ENCODE measurements around the gene NEURL3. TPM values are rescaled to one million over a fixed set of nuclear protein-coding genes. Genes with fewer than 3 reads are reported as not detected.

The NEURL3 gene
- total RNA-seq, 1 donor from 2014 or later = not detected

DNA sequence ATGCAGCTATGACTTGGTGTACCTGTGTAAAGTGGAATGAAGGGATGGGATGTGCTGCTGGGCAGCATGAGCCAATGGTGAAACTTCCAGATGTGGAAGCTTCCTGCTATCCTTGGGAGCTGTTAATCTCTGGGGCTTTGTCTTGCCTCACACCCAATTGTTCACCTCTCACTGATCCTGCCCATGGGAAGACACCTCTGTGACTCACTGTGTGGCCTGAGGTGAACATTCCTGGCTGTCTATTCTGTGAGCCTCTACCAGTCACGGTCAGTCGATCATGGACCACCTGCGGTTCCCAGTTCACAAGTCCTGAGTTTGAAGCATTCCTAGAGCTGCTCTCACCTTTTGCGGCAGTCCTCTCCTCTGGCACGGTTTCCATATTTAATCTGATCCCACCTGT, 12.1 kb downstream of the NEURL3 start:
- Mint-ChIP-seq H3K4me1 (ENCODE audit: low read depth, unreplicated experiment) (no peaks in the 10 kb centered on the region), H3K4me3 (ENCODE audit: unreplicated experiment) (no peak overlapping the region), H3K27ac (ENCODE audit: unreplicated experiment) (no peak overlapping the region), H3K9me3 (ENCODE audit: unreplicated experiment) (peaks cover 2% of the 10 kb centered on the region), H3K36me3 (ENCODE audit: unreplicated experiment) (peaks cover 4% of the 10 kb centered on the region), H3K27me3 (ENCODE audit: unreplicated experiment) (no peaks in the 10 kb centered on the region)
- no peak for DNase-seq
- no peak for TF ChIP-seq CTCF (IDR thresholded peaks at IDR 0.05; ENCODE audit: partially characterized antibody, unreplicated experiment)

GRCh38 chr2:96491860-96492497, 13.2 kb downstream of the NEURL3 start:
- Mint-ChIP-seq H3K27ac (ENCODE audit: unreplicated experiment) (no peak overlapping the region), H3K9me3 (ENCODE audit: unreplicated experiment) (peaks cover 2% of the 10 kb centered on the region), H3K36me3 (ENCODE audit: unreplicated experiment) (peaks cover 4% of the 10 kb centered on the region), H3K4me3 (ENCODE audit: unreplicated experiment) (no peak overlapping the region), H3K4me1 (ENCODE audit: low read depth, unreplicated experiment) (no peaks in the 10 kb centered on the region), H3K27me3 (ENCODE audit: unreplicated experiment) (no peaks in the 10 kb centered on the region)
- no peak for DNase-seq
- TF ChIP-seq CTCF (IDR thresholded peaks at IDR 0.05; ENCODE audit: partially characterized antibody, unreplicated experiment) = no peak

DNA sequence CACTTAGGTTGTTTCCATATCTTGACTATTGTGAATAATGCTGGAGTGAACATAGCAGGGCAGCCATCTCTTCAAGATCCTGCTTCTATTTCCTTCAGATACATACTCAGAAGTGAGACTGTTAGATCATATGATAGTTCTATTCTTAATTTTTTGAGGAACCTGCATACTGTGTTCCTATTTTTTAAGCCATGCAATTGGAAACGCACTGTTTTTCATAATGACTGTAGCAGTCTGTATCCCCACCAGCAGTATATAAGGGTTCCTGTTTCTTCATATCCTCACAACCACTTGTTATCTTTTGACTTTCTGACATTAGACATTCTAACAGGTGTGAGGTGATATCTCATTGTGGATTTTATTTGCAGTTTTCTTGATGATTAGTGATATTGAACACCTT, 15.5 kb downstream of the NEURL3 start:
- Mint-ChIP-seq H3K27ac (ENCODE audit: unreplicated experiment) (no peak overlapping the region), H3K9me3 (ENCODE audit: unreplicated experiment) (no peaks in the 10 kb centered on the region), H3K27me3 (ENCODE audit: unreplicated experiment) (no peaks in the 10 kb centered on the region), H3K4me1 (ENCODE audit: low read depth, unreplicated experiment) (no peaks in the 10 kb centered on the region), H3K36me3 (ENCODE audit: unreplicated experiment) (peaks cover 4% of the 10 kb centered on the region), H3K4me3 (ENCODE audit: unreplicated experiment) (no peak overlapping the region)
- TF ChIP-seq CTCF (IDR thresholded peaks at IDR 0.05; ENCODE audit: partially characterized antibody, unreplicated experiment) = no peak
- DNase-seq = no peak

DNA sequence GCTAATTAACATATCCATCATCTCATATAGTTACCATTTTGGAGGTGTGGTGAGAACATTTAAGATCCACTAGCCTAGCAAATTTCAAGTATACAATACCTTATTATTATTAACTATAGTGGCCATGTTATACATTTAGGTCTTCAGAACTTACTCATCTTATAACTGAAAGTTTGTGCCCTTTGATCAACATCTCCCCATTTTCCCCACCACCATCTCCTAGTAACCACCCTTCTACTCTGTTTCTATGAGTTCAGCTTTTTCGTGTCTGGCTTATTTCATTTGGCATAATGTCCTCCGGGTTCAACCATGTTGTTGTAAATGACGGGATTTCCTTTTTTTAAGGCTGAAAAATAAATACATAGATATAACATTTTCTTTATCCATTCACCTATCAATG, 15.9 kb downstream of the NEURL3 start:
- Mint-ChIP-seq H3K9me3 (ENCODE audit: unreplicated experiment) (no peaks in the 10 kb centered on the region), H3K4me1 (ENCODE audit: low read depth, unreplicated experiment) (no peaks in the 10 kb centered on the region), H3K27ac (ENCODE audit: unreplicated experiment) (no peak overlapping the region), H3K4me3 (ENCODE audit: unreplicated experiment) (no peak overlapping the region), H3K27me3 (ENCODE audit: unreplicated experiment) (peaks cover 1% of the 10 kb centered on the region), H3K36me3 (ENCODE audit: unreplicated experiment) (peaks cover 3% of the 10 kb centered on the region)
- no peak for TF ChIP-seq CTCF (IDR thresholded peaks at IDR 0.05; ENCODE audit: partially characterized antibody, unreplicated experiment)
- no peak for DNase-seq

- DNase-seq = no peak
- Mint-ChIP-seq H3K27me3 (ENCODE audit: unreplicated experiment) (peaks cover 2% of the 10 kb centered on the region), H3K36me3 (ENCODE audit: unreplicated experiment) (no peaks in the 10 kb centered on the region), H3K27ac (ENCODE audit: unreplicated experiment) (no peak overlapping the region), H3K4me1 (ENCODE audit: low read depth, unreplicated experiment) (no peaks in the 10 kb centered on the region), H3K4me3 (ENCODE audit: unreplicated experiment) (no peak overlapping the region), H3K9me3 (ENCODE audit: unreplicated experiment) (no peaks in the 10 kb centered on the region)
- no peak for TF ChIP-seq CTCF (IDR thresholded peaks at IDR 0.05; ENCODE audit: partially characterized antibody, unreplicated experiment)
These were observed 18.5 kb downstream of the NEURL3 start for GRCh38 chr2:96486696-96487095.
